IPS-20b (cell line): ENCODE measurements around the gene SYCN.
"Not testable (repeated sequence)": the region's sequence is repeated elsewhere in the genome, so short reads cannot be mapped to it uniquely, and the experiment has no call there.

Experiments
- H3K27ac ChIP-seq: one replicate; pipeline ENCODE4 v1.5.1; 2013; ENCODE audit warnings: low read length
- H3K27me3 ChIP-seq: 2 replicates; pipeline ENCODE4 v1.6.1; 2013; ENCODE audit warnings: mild to moderate bottlenecking, low read length, inconsistent platforms; ENCODE audit not compliant: insufficient read depth
- H3K36me3 ChIP-seq: 2 replicates; pipeline ENCODE4 v1.6.1; 2013; ENCODE audit warnings: low read depth, mild to moderate bottlenecking, inconsistent platforms, low read length, moderate library complexity; ENCODE audit not compliant: insufficient read depth
- H3K4me1 ChIP-seq: 2 replicates; pipeline ENCODE4 v1.6.1; 2013; ENCODE audit warnings: mild to moderate bottlenecking, control low read depth, inconsistent platforms, low read length, moderate library complexity; ENCODE audit not compliant: insufficient read depth
- H3K4me3 ChIP-seq: 2 replicates; pipeline ENCODE4 v1.5.1; 2013; ENCODE audit warnings: mild to moderate bottlenecking, low read length, inconsistent platforms
- H3K9ac ChIP-seq: 2 replicates; pipeline ENCODE4 v1.6.1; 2013; ENCODE audit warnings: low read depth, mild to moderate bottlenecking, inconsistent platforms, low read length, moderate library complexity
- H3K9me3 ChIP-seq: 2 replicates; pipeline ENCODE4 v1.6.1; 2013; ENCODE audit warnings: mild to moderate bottlenecking, low read depth, low read length, inconsistent platforms; ENCODE audit not compliant: insufficient read depth

SYCN gene, protein sequence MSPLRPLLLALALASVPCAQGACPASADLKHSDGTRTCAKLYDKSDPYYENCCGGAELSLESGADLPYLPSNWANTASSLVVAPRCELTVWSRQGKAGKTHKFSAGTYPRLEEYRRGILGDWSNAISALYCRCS

DNA sequence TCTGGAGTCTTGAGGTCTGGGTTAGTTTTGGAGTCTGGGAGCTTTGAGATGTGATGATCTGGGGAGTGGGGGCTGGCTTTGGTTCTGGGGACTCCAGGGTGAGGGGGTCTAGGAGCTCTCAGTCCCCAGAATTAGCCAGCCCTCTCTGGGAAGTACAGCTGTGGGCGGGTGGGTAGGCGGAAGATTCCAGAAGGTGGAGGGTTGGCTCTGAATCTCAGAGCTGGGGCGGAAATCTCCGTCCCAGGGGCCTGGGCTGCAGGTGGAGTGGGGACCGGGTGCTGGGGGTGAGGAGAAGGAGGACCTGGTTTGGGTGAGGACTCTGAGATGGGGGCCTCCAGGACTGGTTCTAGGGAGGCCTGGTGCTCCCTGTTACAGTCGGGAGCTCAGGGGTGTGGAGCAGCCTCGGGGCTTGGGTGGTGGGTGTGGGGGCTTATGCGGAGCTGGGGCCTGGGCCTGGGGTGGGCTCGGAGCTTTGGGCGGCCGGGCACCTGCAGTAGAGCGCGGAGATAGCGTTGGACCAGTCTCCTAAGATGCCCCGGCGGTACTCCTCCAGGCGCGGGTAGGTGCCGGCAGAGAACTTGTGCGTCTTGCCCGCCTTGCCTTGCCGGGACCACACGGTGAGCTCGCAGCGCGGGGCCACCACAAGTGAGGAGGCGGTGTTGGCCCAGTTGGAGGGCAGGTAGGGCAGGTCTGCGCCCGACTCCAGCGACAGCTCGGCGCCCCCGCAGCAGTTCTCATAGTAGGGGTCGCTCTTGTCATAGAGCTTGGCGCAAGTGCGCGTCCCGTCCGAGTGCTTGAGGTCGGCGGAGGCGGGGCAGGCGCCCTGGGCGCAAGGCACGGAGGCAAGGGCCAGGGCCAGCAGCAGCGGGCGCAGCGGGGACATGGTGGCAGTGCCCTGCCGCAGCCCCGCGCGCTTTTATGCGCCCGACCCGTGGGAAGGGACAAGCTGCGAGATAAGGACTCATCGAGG lies at the start of gene SYCN:
Gene SYCN (minus strand): TSS at position 892 of the 970 bp plus-strand sequence. CDS start 9 bp downstream, at position 883.
- no peaks in the 10 kb centered on the region for H3K4me1 ChIP-seq
- no peaks in the 10 kb centered on the region for H3K9me3 ChIP-seq
- no peak within 1 kb of the TSS; the same call in 1 of the 2 replicates for H3K4me3 ChIP-seq
- no peaks in the 10 kb centered on the region for H3K36me3 ChIP-seq
- H3K27ac ChIP-seq = no peak within 1 kb of the TSS
- peaks cover 57% of the 10 kb centered on the region for H3K27me3 ChIP-seq
- H3K9ac ChIP-seq = no peak within 1 kb of the TSS

GRCh38 chr19:39253374-39254149 lies 49.5 kb upstream of the SYCN start:
- Histone ChIP-seq H3K36me3 (no peaks in the 10 kb centered on the region), H3K9ac (no peak overlapping the region), H3K27ac (no peak overlapping the region), H3K4me1 (no peaks in the 10 kb centered on the region), H3K9me3 (no peaks in the 10 kb centered on the region), H3K27me3 (peaks cover 60% of the 10 kb centered on the region), H3K4me3 (no peak overlapping the region)

GRCh38 chr19:39252458-39252857 lies 48.4 kb upstream of the SYCN start:
- H3K36me3 ChIP-seq = no peaks in the 10 kb centered on the region
- H3K9ac ChIP-seq = no peak overlapping the region
- no peaks in the 10 kb centered on the region for H3K9me3 ChIP-seq
- H3K4me1 ChIP-seq = no peaks in the 10 kb centered on the region
- no peak overlapping the region for H3K4me3 ChIP-seq
- H3K27ac ChIP-seq = no peak overlapping the region
- H3K27me3 ChIP-seq = peaks cover 71% of the 10 kb centered on the region

- H3K4me3 ChIP-seq = no peak overlapping the region
- H3K36me3 ChIP-seq = no peaks in the 10 kb centered on the region
- no peaks in the 10 kb centered on the region for H3K9me3 ChIP-seq
- peaks cover 78% of the 10 kb centered on the region for H3K27me3 ChIP-seq
- no peak overlapping the region for H3K27ac ChIP-seq
- H3K9ac ChIP-seq = no peak overlapping the region
- no peaks in the 10 kb centered on the region for H3K4me1 ChIP-seq
Observed at GRCh38 chr19:39251846-39252245, 47.8 kb upstream of the SYCN start.

DNA sequence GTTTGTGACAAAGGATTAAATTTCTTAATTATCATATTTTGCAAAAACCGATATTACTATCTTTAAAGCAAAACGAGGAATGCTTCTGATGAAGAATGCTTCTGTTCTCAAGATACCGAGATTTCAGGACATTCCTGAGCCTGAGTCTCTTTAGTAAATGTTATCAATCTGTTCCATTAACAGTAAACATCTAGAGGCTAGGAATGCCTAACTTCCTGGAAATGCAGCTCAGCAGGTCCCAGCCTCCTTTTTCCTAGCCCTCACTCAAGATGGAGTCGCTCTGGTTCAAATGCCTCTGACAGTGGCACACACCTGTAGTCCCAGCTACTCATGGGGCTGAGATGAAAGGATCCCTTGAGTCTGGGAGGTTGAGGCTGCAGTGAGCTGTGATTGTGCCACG lies 47.0 kb upstream of the SYCN start:
- H3K9ac ChIP-seq = no peak overlapping the region
- H3K4me1 ChIP-seq = no peaks in the 10 kb centered on the region
- H3K27me3 ChIP-seq = peaks cover 77% of the 10 kb centered on the region
- H3K27ac ChIP-seq = no peak overlapping the region
- no peaks in the 10 kb centered on the region for H3K36me3 ChIP-seq
- H3K9me3 ChIP-seq = no peaks in the 10 kb centered on the region
- H3K4me3 ChIP-seq = no peak overlapping the region

- Histone ChIP-seq H3K27me3 (peaks cover 80% of the 10 kb centered on the region), H3K9me3 (no peaks in the 10 kb centered on the region), H3K27ac (no peak within 1 kb of the TSS), H3K4me3 (peak within 1 kb of the TSS; percentile 43; the same call in 1 of the 2 replicates), H3K9ac (no peak within 1 kb of the TSS), H3K4me1 (no peaks in the 10 kb centered on the region), H3K36me3 (no peaks in the 10 kb centered on the region)
Observed at GRCh38 chr19:39248806-39249205, 44.7 kb upstream of the SYCN start, which contains the start of gene IFNL4. IFNL4 (minus strand) TSS chr19:39248856.

- no peaks in the 10 kb centered on the region for H3K4me1 ChIP-seq
- peak overlapping the region; percentile 43; the same call in 1 of the 2 replicates for H3K4me3 ChIP-seq
Observed at GRCh38 chr19:39247701-39248664, 43.9 kb upstream of the SYCN start.

DNA sequence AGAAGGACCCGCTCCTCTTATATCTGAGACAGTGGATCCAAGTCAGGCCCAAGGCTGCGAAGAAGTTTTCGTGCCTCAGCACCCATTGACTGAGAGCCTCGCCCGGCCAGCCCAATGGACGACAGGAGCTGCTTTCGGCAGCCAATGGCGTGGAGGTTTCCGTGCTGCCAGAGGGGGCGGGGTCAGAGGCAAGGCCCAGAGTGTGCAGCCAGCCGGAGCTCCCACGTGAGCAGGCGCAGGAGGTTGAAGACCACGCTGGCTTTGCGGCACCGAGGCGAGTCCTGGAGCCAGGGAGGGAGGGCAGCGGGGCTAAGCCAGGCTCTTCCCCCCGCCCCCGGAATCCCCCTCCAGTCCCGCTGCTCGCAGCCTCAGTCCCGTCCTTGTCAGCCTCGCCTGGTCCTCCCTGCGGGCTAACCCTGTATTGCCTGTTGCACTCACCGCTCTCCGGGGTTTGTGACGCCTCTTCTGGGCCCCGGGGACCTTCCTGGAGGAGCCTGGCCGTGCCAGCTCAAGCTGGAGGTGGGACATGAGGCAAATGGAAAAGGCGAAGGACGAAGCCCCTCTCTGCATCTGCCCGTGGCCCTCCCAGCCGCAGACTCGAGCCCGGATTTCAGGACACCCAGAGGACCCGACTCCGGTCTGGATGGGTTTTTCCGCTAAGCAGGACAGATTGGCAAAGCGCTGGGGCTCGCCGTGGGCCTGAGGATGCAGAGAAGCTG lies 43.0 kb upstream of the SYCN start:
- peak overlapping the region; percentile 43; the same call in 1 of the 2 replicates for H3K4me3 ChIP-seq
- no peaks in the 10 kb centered on the region for H3K4me1 ChIP-seq
- H3K9ac ChIP-seq = no peak overlapping the region
- H3K36me3 ChIP-seq = no peaks in the 10 kb centered on the region
- H3K27ac ChIP-seq = no peak overlapping the region
- H3K9me3 ChIP-seq = no peaks in the 10 kb centered on the region
- peaks cover 63% of the 10 kb centered on the region for H3K27me3 ChIP-seq

More at GRCh38 chr19:39247701-39248664, 43.9 kb upstream of the SYCN start:
- H3K36me3 ChIP-seq = no peaks in the 10 kb centered on the region
- no peak overlapping the region for H3K9ac ChIP-seq
- no peaks in the 10 kb centered on the region for H3K9me3 ChIP-seq
- no peak overlapping the region for H3K27ac ChIP-seq
- peaks cover 72% of the 10 kb centered on the region for H3K27me3 ChIP-seq

DNA sequence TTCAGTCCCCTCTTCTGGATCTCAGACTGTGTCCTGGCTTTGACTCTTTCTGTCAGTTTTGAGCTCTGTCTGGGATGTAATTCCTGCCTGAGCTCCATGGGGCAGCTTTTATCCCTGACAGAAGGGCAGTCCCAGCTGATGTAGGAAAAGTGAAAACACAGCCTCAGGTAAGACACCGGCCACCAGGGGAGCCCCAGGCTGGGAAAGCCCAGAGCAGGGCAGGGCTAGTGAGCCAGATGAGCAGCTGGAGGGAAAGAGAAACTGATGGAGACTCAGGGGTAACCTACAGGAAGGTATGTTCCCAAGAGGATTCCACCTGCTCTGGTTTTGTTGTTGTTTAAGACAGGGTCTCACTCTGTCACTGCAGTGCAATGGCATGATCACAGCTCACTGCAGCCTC lies 41.1 kb upstream of the SYCN start:
- H3K36me3 ChIP-seq, H3K9ac ChIP-seq: not testable (repeated sequence)

DNA sequence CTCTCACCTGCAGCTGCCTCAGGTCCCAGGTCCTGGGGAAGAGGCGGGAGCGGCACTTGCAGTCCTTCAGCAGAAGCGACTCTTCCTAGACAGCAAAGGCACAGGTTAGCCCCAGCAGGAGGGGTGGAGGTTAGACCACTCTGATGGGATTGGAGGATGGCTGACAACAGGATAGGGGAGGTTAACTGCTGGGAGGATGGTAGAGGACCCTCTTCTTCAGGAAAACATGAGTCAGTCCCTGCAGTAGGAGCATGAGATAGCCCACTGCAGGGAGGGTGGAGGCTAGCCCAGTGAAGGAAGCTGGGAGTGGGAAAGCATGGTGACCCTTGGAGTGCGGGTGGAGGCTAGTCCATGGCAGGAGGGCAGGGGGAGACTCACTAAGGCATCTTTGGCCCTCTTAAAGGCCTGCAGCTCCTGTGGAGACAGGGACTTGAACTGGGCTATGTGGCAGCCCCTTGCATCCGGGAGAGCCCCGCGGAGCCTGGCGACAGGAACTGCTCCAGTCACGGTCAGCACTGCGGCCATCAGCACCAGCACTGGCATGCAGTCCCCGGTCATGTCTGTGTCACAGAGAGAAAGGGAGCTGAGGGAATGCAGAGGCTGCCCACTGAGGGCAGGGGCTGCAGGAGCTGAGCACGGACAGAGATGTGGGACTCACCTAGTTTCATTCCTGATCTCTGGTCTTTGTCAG lies 40.5 kb upstream of the SYCN start, which contains the start of gene IFNL3:
Gene IFNL3 (minus strand): TSS at position 597 of the 691 bp plus-strand sequence. CDS start 39 bp downstream, at position 558.
- peaks cover 39% of the 10 kb centered on the region for H3K27me3 ChIP-seq
- H3K36me3 ChIP-seq, H3K9ac ChIP-seq, H3K4me1 ChIP-seq, H3K4me3 ChIP-seq, H3K27ac ChIP-seq, H3K9me3 ChIP-seq: not testable (repeated sequence)

More for the DNA sequence above, 41.1 kb upstream of the SYCN start:
- not testable (repeated sequence) for H3K4me1 ChIP-seq, H3K9me3 ChIP-seq, H3K4me3 ChIP-seq, H3K27ac ChIP-seq
- H3K27me3 ChIP-seq = peaks cover 45% of the 10 kb centered on the region
